ENCODE measurements around the gene RAMACL.

DNA sequence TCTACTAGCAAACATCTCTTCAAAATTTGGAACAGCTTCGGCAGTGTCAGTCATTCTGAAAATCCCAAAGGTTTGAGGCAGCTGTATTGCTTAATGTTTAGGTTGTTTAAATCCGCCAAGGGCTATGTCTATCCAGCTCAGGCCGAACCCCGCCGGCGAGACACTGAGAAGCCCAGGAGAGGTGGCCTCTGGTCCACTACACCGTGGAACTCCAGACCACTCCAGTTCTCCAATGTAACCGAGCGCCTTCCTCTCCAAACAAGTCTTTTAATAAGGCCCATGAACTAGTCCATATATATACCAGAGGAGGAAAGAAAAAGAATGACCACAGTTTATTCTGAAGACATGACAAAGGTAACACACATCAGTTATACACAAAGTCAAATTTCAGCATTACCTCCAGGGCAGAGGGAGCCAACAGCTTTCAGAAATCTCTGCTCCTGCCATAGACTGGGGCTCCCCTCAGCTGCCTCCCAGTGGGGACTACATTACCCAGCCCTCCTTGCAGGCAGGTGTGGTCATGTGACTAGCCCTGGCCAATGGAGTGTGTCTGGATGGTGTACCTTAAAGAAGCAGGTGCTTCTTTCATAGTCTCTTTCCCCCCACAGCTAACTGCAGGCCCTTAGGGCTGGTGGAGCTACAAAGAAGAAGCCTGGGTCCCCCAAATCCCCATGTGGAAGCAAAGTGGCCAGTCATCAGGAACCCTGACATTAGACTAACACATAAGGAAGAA is at the start of gene RAMACL:
- TF ChIP-seq ZBTB20 (tag by site-specific recombination; IDR thresholded peaks at IDR 0.05): no peak
- TF ChIP-seq ZNF561 (tag by site-specific recombination; IDR thresholded peaks at IDR 0.05; ENCODE audit: borderline replicate concordance): no peak
